ENCODE data around the gene LONP1.

LONP1 gene

DNA sequence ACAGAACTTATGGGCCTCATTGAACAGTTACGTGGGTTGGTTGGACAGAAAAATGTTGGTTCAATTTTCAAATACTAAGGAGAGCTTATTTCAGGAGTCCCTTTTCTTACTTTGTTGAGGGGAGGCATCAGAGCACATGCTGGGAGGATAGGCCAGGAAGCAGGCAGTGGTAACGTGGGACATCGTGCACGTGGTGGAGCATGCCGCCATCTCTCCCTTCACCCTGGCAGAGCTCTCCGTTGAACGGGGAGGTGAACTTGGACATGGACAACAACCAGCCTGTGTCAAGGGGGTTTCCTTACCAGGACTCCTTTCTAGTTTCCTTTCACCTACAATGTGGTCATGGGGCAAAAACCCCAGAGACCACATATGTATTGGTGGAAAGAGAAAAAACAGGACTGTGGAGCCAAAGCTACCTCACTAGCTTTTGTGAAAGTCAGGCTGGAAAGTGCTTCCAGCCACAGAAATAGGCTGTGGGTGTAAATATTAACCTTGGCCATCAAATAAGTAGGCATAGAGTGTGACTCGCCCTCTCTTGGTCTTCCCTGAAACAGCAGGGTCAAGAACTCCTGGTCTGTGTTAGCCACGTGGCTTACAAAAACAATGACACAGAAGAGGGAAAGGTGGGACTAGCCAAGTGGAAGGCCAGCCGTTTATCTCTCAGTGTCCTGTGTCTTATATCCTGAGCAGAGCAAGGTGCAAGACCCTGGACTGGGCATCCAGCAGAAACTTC, 54.0 kb downstream of the LONP1 start:
- Mint-ChIP-seq H3K27ac (peak overlapping the region in 2 of 3 experiments; percentile 23 to 62), H3K27me3 (ENCODE audit: low read depth) (no peaks in the 10 kb centered on the region), H3K4me1 (peaks cover 6% of the 10 kb centered on the region), H3K36me3 (ENCODE audit: low read depth) (peaks cover 62% of the 10 kb centered on the region), H3K4me3 (no peak overlapping the region), H3K9me3 (no peaks in the 10 kb centered on the region)
- peak in 1 of 3 experiments; percentile 19 for TF ChIP-seq CTCF (IDR thresholded peaks at IDR 0.05; ENCODE audit: unreplicated experiment in 3 of 3)

DNA sequence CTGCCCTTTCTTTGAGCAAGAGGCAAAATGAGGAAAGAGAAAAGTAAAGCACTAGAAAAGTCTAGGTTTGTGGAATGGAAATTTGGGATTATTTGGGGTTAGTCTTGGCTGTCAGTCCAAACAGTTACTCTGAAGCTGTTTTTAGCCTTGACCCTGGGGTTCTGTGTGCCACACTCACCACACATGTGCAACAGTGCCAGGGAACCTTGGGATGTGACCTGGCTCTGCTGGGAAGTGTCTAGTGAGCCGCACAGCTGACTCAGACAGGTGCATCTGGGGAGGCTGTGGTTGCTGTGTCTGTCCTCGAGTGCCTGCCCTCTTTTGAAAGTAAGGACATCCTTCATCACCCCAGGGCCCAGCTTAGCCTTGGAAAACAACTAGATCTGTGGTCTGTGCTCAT, 55.4 kb downstream of the LONP1 start:
- Mint-ChIP-seq H3K4me3 (no peak overlapping the region), H3K9me3 (no peaks in the 10 kb centered on the region), H3K36me3 (ENCODE audit: low read depth) (peaks cover 67% of the 10 kb centered on the region), H3K27ac (peak overlapping the region in 1 of 3 experiments; percentile 23), H3K27me3 (ENCODE audit: low read depth) (no peaks in the 10 kb centered on the region), H3K4me1 (peaks cover 6% of the 10 kb centered on the region)
- no peak for TF ChIP-seq CTCF (IDR thresholded peaks at IDR 0.05; ENCODE audit: unreplicated experiment in 3 of 3)

- H3K9me3 Mint-ChIP-seq = no peaks in the 10 kb centered on the region
- H3K36me3 Mint-ChIP-seq (ENCODE audit: low read depth) = peaks cover 64% of the 10 kb centered on the region
- peaks cover 6% of the 10 kb centered on the region for H3K4me1 Mint-ChIP-seq
- H3K27ac Mint-ChIP-seq = no peak overlapping the region
- H3K4me3 Mint-ChIP-seq = no peak overlapping the region
- H3K27me3 Mint-ChIP-seq (ENCODE audit: low read depth) = no peaks in the 10 kb centered on the region
- no peak for TF ChIP-seq CTCF (IDR thresholded peaks at IDR 0.05; ENCODE audit: unreplicated experiment in 3 of 3)
Measured at GRCh38 chr19:5663904-5664303, 56.0 kb downstream of the LONP1 start.

DNA sequence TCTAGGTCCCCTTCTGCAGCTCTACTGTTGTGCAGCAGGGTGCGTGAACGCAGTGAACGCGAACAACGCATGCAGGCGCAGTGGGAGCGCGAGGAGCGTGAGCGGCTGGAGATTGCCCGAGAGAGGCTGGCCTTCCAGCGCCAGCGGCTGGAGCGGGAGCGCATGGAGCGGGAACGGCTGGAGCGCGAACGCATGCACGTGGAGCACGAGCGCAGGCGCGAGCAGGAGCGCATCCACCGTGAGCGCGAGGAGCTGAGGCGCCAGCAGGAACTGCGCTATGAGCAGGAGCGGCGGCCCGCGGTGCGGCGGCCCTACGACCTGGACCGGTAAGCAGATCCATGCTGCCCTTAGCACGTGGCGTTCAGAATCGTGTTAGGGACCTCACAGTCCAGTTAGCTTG, 58.5 kb downstream of the LONP1 start:
- Mint-ChIP-seq H3K27me3 (ENCODE audit: low read depth) (no peaks in the 10 kb centered on the region), H3K4me1 (peaks cover 6% of the 10 kb centered on the region), H3K27ac (no peak overlapping the region), H3K36me3 (ENCODE audit: low read depth) (peaks cover 60% of the 10 kb centered on the region), H3K4me3 (no peak overlapping the region), H3K9me3 (no peaks in the 10 kb centered on the region)
- no peak for TF ChIP-seq CTCF (IDR thresholded peaks at IDR 0.05; ENCODE audit: unreplicated experiment in 3 of 3)

DNA sequence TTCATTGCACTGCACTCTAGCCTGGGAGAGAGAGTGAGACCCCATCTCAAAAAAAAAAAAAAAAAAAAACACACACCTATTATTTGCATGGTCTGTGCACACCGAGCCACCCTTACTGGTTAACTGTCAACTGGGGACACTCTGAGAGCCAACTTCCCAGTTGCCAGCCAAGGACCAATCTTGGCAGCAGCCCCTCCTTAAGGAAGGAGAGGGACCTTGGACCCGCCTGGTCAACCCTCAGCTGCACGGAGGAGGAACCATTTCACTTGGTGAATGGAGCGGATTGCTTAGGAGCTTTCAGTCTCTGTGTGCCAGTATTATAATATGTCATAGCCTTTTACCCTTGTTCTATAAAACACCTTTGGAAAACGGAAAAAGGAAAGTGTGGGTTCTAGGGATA, 64.5 kb downstream of the LONP1 start:
- peaks cover 65% of the 10 kb centered on the region for H3K36me3 Mint-ChIP-seq (ENCODE audit: low read depth)
- H3K27me3 Mint-ChIP-seq (ENCODE audit: low read depth) = no peaks in the 10 kb centered on the region
- no peak for TF ChIP-seq CTCF (IDR thresholded peaks at IDR 0.05; ENCODE audit: unreplicated experiment in 3 of 3)
- H3K4me1 Mint-ChIP-seq = no peaks in the 10 kb centered on the region
- no peak overlapping the region for H3K27ac Mint-ChIP-seq
- H3K4me3 Mint-ChIP-seq = no peak overlapping the region
- no peaks in the 10 kb centered on the region for H3K9me3 Mint-ChIP-seq

GRCh38 chr19:5654931-5655330, 65.0 kb downstream of the LONP1 start:
- no peaks in the 10 kb centered on the region for H3K27me3 Mint-ChIP-seq (ENCODE audit: low read depth)
- H3K4me1 Mint-ChIP-seq = no peaks in the 10 kb centered on the region

More at GRCh38 chr19:5654931-5655330, 65.0 kb downstream of the LONP1 start:
- TF ChIP-seq CTCF (IDR thresholded peaks at IDR 0.05; ENCODE audit: unreplicated experiment in 3 of 3) = no peak
- Mint-ChIP-seq H3K9me3 (no peaks in the 10 kb centered on the region), H3K4me3 (no peak overlapping the region), H3K36me3 (ENCODE audit: low read depth) (peaks cover 69% of the 10 kb centered on the region), H3K27ac (no peak overlapping the region)
